DMS153 treated with DMSO at 0.1 percent for 48 hours (cell line): ENCODE measurements around the gene NLGN3.
A peak's percentile ranks its signal among the peaks of the same experiment; 100 is the strongest.
"Not testable (repeated sequence)": the region's sequence is repeated elsewhere in the genome, so short reads cannot be mapped to it uniquely, and the experiment has no call there.

Experiments
- DNase-seq: peaks from one replicate; lab custom pipeline; 2025; ENCODE audit not compliant: unreplicated experiment; lab: John Stamatoyannopoulos, UW

The NLGN3 gene

GRCh38 chrX:71169586-71169985, 24.9 kb downstream of the NLGN3 start:
- no peak for DNase-seq

DNA sequence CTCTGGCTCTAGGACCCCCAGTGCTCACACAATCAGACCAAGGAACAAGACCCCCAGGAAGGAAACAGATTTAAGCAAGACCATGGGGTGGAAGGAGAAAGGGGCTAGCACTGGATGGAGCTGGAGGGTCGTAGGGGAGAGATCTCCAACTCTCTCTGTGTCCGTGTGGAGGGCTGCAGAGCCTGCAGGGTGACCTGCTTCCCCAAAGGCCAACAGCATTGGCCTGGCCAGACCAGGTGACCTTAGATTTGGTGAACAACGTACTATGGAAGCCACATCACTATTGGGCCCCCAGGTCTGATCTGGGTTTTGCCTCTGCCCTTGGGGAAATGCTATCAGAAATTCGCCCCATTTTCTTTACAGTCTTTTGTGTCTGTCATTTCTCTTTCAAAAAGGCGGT, 26.0 kb downstream of the NLGN3 start:
- no peak for DNase-seq

GRCh38 chrX:71171110-71171801, 26.6 kb downstream of the NLGN3 start:
- DNase-seq: no peak

- DNase-seq: no peak
Measured at GRCh38 chrX:71173440-71173839, 28.8 kb downstream of the NLGN3 start.

DNA sequence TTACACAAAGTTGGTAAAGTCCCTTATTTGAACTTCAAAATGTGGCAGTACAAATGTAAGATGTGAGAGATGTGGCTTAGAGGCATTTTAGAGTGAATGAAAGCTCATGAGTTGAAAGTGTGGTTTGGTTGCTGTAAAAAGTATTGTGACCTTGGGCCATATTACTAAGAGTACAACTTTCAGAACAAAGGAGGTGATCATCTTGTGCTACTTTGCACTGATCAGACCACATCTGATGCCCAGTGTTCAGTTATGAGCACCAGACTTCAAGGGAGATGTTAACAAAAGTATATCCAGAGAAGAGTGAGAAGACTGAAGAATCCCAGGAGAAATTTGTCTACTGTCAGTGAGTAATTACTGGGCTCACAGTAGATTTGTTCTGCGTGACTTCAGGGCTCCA, 30.2 kb downstream of the NLGN3 start:
- DNase-seq: no peak

GRCh38 chrX:71175531-71175930, 30.9 kb downstream of the NLGN3 start:
- DNase-seq: no peak

DNA sequence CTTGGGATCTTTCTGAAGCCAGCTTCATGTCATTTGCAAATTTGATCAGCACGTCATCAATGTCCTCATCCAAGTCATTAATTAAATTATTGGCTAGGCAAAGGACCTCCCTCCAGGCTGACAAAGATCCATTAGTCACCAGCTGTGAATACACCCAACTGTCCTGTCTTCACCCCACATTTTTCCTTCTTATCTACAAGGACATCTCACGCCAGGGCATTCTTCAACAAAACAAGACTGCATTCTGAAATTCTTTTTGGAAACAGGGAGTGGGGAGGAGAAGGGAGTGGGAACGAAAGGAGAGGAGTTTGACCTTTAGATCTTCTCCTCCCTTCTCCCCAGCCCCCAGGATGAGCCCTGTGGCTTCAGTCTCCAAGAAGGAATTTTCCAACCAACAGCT, 32.7 kb downstream of the NLGN3 start:
- DNase-seq: no peak

GRCh38 chrX:71178908-71179307, 34.3 kb downstream of the NLGN3 start:
- peak; percentile 21 for DNase-seq

GRCh38 chrX:71180579-71181265, 36.1 kb downstream of the NLGN3 start:
- DNase-seq: not testable (repeated sequence)

DNA sequence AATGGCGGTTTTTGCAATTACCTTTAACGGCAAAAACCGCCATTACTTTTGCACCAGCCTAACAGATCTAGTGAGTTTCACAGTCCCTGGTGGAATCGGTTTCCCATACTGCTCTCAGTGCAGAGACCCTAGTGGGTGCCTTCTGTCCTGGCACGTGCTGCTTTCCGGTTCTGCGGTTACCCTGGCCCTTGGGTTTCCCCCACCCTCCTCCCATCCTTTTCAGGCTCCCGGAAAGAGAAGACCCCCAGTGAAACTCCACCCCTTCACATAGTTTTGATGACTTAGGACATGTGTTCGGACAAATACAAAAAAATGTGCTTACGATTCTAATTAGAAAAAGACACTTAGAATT, 36.9 kb downstream of the NLGN3 start:
- no peak for DNase-seq

DNA sequence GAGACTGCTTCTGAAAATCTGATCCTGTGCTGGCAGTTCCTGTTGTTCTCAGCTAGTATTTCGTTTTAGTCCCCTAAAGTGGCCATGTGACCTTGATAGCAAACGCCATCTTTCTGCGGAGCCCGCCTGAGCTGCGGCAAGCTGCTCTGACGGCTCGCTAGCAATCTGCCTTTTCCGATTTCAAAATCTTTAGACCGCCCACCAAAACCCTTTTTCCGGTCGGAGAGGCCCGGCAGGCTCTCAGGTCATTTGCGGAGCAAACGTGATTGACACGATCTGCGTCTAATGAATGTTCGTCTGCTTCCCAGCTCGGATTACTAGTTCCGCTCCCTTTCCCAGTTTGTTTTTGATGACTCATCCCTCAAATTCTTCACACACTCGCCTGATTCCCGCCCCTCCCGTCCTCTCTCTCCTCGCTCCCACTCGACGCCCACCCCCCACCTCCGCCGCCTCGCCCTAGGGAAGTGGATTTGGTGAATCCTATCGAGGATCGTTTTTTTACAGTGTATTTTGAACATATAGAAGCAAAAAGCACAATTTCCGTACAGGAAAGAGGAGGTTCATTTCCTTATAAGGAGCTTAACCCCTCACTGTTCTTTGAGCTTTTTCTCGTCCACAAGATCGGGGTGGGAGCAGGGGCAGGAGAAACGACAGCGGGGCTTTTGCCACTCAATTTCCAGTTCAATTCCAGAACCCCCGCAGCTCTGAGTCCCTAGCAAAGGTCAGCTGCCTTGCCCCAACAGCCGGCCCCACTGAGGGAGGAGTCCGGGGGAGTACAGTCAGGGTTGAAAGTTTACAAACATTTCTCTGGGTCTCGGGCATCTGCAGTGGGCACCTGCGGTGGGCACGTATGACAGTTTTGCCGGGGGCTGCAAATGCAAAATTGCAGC, 37.5 kb downstream of the NLGN3 start:
- peak; percentile 81 for DNase-seq

DNA sequence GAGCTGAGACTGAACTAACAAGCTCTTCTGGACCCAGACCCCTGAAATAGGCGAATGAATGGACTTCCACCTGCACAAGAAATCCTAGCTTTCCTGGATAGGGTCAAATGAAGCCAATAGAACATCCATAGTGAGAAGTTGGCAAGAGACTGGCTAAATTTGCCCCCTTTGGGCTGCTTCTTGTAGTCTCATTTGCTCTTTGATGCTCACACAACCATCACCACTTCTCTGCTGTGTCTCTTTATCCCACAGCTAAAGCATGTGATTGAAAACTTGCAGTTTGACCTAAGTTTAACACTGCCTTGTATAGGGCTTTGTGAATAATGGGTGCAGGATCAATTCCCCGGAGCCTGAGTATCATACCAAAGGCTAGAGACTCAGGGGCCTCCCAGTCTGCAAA, 38.2 kb downstream of the NLGN3 start:
- DNase-seq: no peak

DNA sequence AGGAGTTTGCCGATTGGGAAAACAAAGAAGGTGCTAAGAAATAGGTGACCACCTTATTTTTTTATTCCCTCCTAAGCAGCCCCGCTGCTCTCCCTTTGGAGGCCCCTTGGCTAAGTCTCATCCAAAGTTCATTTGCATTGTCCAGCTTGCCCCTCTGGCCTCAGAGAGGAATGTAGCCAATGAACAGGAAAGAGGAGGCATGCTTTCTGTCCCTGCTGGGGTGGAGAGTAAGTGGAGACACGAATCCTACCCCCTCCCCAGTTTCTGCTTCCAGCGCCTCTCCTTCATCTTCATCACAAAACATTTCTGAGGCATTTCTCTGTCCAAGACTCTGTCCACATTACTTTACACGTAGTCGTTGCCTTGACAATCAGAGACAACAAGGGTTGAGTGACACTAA, 38.7 kb downstream of the NLGN3 start:
- DNase-seq: no peak

GRCh38 chrX:71184092-71184491, 39.5 kb downstream of the NLGN3 start:
- no peak for DNase-seq

DNA sequence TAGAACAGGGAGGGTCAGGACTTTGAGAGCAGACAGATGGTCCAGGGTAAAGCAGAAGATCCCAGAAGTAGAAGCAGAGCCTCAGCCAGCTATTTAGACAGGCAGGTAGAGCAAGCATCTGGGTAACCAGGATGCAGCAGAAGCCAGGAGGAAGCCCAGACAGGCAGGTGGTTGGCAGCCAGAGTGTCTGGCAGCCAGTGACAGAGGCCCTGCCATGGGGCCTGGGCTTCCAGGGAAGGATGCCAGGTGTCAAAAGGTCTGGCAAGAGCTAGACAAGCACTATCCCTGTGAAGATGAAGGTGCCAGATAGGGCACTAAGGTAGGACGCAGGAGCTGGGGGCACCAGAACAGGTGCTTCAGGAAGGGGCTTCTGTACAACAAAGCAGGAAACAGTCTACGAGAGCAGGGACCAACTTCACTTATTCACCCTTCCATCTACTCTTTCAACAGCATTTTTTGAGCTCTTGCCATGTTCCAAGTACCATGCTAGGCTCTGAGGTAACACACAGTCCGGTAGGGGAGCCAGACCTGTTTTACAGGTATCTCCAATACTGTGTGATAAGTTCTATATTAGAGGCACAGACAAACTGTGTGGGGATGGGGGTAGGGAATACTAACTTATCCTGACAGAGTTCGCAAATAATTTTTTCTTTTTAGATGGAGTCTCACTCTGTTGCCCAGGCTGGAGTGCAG, 40.3 kb downstream of the NLGN3 start:
- DNase-seq: peak; percentile 18

DNA sequence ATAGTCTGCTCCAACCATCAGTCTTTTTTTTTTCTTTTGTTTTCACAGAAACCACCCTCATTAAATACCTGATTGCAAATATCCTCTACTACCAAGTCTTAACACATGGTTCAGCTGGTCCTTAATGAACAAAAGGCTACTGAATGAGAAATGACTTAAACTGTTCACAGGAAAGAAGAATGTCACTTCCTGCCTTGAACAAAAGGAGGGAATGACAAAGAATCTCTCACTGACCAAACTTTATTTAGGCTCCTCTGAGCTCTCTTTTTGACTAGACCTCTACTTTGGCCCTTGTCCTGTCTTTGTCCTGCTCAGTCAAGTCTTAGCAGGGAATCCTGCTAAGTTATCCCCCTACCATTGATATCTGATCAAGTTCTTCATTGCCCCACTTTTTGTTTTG, 46.6 kb downstream of the NLGN3 start:
- no peak for DNase-seq

DNA sequence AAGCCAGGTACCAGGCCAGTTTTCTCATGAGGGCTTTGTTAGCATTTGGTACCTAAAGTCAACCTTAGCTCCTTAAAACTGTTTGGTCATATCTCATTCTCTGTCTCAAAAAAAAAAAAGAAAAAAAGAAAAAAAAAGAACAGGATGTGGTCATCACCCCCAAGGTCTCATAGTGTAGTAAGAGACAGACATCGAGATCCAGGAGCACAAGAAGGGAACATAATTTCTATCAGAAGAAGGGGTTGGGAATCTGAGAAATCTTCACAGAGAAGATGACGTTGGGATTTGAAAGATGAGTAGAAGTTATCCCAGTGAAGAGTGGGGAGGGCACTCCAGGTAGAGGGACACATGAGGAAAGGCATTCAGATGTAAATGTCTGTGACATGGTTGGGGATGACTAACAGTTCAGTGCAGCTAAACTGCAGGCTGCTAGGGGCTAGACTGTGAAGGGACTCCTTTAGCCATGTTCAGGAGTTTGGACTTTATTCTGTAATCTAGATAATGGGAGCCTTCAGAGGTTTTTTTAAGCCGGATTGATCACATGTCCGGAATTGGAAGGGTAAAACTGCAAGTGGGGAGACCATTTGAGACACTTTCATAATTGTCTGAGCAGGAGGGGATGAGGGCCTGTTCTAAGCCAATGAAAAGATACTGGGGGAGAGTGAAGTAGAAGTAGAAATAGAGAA, 51.5 kb downstream of the NLGN3 start:
- DNase-seq: no peak

GRCh38 chrX:71198066-71198465, 53.4 kb downstream of the NLGN3 start:
- no peak for DNase-seq

GRCh38 chrX:71199252-71200008, 54.8 kb downstream of the NLGN3 start:
- no peak for DNase-seq

DNA sequence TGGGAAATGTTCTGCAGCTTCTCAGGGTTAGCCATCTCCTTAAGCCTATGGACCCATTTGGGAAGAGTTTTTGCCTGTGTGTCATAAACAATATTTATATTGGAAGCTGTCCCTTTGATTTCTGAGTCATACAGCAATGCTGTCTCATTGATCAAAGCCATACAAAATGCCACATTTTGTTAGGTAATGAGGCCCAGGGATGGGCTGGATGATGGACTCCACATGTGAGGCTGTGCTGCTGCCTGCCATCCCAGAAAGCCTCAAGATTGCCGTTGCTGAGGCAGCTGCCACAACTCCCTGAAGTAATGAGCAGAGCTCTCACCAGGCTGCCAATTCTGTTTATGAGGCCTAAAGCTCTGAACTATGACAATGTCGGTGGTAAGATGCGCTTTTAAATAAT, 66.2 kb downstream of the NLGN3 start:
- no peak for DNase-seq
